Left renal cortex interstitium (tissue), 4 donors: ENCODE measurements around the gene FAM72A. TPM values are rescaled to one million over a fixed set of nuclear protein-coding genes. Genes with fewer than 3 reads are reported as not detected.
"Not testable (repeated sequence)": the region's sequence is repeated elsewhere in the genome, so short reads cannot be mapped to it uniquely, and the experiment has no call there.

ENCODE experiments used
- DNase-seq, 4 donors: peaks; one replicate each; pipeline ENCODE4 v3.0.0-alpha.2; 2013; ENCODE audit warnings: low read depth in 4 of 4, low spot score in 2 of 4, missing footprints in 1 of 4
- polyA plus RNA-seq, 4 donors: library from polyadenylated mRNA; unstranded; fragments of 120-200 nt; gene quantifications; one replicate each; pipeline ENCODE4 v1.2.1, GENCODE V29; 2013; ENCODE audit not compliant: insufficient read length in 4 of 4

The FAM72A gene
- polyA plus RNA-seq, 4 donors = 4.5 to 7.7 (median 6.0) TPM

- DNase-seq = not testable (repeated sequence)
Measured at GRCh38 chr1:206218285-206218684, 15.6 kb upstream of the FAM72A start.

- DNase-seq = not testable (repeated sequence)
Measured at GRCh38 chr1:206215600-206216392, 13.2 kb upstream of the FAM72A start.

DNA sequence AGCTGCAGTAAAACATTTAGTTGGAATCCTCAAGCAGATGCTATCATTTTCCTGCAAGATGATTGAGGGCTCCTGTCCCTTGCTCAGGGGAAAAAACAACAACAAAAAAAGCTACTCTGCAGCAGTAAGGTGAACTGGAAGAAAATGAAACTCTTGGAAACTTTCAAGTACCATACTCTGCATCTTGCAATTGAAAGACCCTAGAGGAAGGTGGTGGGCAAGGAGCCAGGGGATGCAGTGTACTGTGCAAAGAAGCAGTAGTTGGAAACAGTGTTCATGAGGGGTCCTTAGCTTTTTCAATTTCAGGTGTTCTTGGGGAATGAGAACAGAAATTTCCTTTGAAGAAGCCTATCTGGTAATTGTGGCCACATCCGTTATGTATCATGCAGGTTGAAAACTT lies 8.2 kb upstream of the FAM72A start:
- DNase-seq = not testable (repeated sequence)

- not testable (repeated sequence) for DNase-seq
Measured at GRCh38 chr1:206205569-206205968, 2.9 kb upstream of the FAM72A start.

DNA sequence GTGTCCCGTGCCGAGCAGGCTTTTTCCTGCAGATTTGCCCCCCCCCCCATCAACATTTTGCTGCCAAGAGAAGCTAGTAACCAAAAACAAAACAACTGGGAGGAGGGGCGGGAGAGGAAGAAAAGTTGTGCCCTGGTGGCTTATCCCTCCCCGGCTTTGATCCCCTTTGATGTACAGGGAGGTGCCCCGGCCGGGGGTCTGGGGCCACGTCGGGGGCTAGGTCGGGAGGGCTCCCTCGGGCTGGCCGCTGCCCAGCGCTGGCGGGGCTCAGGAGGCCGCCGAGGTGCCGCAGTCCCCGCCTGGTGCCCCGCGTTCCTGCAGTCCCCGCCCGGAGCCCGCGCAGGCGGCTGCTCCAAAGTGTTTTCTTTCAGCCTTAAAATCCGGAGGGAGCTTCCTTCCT lies 2.2 kb upstream of the FAM72A start:
- not testable (repeated sequence) for DNase-seq

GRCh38 chr1:206204159-206204511 lies 1.5 kb upstream of the FAM72A start:
- not testable (repeated sequence) for DNase-seq

DNA sequence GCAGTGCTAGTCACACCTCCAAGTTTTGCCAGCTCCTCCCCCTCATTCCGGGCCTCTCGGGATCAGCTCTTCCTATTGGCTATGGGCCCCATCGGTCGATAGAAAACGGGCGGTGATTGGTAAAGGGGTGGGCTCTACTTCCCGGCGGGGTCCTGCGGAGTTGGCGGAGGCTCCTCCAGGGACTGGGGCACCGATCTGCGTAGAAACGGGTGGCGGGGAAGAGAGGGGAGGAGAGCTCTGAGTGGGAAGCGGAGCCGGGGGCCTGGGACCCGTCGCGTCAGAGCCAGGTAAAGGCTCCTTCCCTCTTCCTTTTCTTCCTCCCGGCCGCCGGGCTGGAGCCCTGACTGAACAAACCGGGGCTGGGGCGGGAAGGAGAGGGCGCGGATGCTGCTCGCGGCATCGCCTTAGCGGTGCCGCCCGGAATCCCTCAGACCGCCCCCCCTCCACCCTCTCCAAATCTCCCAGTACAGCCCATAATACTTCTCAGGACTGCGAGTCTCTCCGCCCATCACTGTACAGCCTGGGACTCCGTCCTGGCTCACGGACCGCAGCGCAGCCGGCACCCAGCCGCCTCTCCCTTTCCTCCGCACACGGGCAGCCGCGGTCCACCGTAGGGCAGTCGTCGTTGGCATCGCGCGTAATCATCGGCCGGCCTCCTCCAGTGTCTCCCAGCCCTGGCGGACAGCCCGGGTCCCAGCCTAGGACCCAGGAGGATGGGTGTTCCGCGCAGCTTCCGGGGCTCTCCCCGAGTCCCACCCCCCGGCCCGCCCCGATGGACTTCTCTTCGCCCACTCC lies 922 bp upstream of the FAM72A start, which contains the start of gene SRGAP2:
TSS of gene SRGAP2 (plus strand) at position 178 of the 795 bp plus-strand sequence. CDS start 2,430 bp downstream, outside the sequence.
- DNase-seq = peak in 2 of 4 donors; percentile 11 to 31

- not testable (repeated sequence) for DNase-seq
Measured at GRCh38 chr1:206196748-206197424, 5.8 kb downstream of the FAM72A start.

DNA sequence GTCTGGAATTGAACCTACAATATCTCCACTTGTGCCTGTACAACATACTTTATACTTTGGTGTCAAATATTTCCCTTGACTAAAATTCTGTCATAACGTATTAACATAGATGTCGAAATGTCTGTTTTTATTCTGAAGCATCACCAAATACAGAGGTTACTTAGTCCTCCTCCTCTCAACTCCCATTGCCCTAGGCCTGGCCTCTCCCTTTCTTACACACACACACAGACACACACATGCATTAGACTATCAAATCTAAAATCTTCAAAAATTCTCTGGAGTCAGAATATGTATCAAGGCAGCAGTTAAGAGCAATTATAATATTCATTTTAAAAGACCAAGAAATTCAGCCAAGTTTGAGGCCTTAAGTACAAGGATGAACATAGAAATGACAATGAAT lies 7.5 kb downstream of the FAM72A start:
- not testable (repeated sequence) for DNase-seq

DNA sequence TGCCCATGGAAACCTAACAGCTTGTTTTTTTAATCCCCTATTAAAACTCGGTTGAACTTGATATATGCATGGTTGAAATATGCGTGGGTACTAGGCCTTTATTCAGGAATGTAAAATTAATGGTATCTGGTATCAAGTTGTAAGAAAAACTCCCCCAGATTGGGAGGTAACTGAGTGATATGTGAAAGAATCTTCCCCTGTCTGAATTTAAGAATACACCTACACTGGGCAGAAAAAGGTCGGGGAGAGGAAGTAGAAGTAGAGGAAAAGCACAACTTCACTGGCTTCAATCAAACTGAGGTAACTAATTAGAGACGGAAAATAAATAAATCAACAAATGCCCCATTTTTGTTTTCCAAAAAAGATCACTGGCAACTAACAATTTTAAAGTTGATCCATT lies 15.8 kb downstream of the FAM72A start:
- DNase-seq = not testable (repeated sequence)

DNA sequence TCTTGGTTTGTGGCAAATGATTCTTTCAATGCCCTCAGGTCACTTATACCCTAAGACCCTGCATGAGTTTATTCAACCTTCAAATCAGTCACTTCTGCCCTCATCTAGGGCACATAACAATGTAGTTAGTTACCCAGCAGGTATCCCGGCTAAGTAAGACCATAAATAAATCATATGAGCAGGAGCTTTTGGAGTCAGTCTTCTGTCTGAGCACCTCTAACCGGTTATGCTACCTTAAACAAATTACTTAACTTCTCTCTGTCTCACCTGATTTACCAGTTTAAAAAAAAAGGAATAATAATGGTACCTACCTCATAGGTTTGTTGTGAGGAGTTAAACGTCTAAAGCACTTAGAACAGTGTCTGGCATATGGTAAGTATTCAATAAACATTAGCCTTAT lies 16.9 kb downstream of the FAM72A start:
- DNase-seq = not testable (repeated sequence)

GRCh38 chr1:206183788-206184187 lies 18.9 kb downstream of the FAM72A start:
- not testable (repeated sequence) for DNase-seq

DNA sequence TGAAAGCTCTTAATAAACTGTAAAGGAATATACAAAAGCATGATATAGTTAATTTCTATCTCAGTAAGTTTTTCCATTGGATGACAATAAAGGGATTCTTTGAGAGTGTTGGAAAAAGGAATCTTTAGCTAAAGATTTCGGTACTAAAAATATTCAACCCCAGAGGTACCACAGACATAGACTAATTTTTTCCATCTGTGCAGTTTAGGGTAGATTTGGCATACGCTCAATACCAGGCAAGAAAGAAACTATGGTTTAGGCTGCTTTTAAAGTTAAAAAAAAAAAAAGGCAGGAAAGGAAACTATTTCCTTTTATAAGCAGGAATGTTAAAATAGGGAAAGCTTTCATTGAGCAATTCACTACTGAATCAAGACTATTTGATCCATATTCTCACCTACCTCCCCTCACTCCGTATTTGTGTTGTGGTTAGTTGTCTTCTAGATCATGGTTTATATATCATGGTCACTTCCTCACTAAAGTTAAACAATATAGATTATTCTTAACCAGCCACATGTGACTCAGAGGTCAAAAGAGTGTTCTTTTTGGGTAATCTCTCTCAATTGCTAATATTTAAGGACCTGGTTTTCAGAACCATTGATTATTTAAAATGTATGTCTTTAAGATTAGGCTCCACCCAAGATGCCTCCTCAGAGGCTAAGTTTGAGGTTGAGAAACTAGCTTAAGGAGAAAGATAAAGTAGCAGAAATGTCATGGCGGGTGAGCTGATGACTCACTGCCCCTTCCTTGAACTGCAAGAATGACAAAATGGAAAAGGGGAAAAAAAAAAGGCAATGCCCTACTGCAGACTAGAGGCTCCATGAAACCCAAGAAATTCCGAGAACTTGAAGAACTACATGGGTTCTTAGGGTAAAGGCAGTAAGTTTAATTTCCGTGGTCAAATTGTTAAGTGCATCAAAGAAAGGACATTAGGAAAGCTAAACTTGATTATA lies 20.0 kb downstream of the FAM72A start:
- DNase-seq = not testable (repeated sequence)

- not testable (repeated sequence) for DNase-seq
Measured at GRCh38 chr1:206179666-206180065, 23.0 kb downstream of the FAM72A start.

GRCh38 chr1:206178061-206178989 lies 24.3 kb downstream of the FAM72A start:
- not testable (repeated sequence) for DNase-seq

GRCh38 chr1:206176114-206176502 lies 26.5 kb downstream of the FAM72A start:
- DNase-seq = not testable (repeated sequence)

GRCh38 chr1:206175459-206176113 lies 27.1 kb downstream of the FAM72A start:
- DNase-seq = not testable (repeated sequence)

DNA sequence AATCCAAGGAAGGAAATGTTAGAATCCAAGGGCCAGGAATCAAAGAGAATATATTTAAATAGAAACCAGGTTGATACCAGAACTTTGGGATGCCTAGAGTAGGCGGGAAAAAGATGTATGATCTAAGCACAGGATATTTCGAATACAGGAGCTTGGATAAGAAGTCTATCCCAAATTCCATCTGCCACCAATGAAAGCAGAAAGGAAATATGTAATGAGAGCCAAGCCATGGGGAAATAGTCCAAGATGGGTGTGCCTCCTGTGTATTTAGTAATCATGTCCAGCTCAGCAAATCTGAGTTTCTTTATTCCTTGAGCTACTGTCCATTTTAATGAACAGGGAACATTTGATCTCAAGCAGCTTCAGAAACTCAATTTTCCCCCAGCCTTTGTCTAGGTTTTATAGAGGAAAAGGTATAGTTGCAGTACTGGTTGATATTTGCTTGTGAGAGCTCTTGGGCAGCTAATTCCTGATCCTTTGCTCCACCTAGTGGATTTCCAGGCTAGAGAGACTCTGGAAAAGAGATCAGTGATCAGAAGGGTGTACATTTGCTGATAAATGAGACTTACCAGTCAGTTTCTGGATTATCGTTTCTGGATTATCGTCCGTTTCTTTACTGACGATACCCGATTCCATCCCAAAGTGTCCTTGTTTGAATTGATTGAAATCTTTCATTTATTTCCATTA lies 28.3 kb downstream of the FAM72A start:
- DNase-seq = not testable (repeated sequence)
